CD4-positive, alpha-beta T cell treated with Interleukin-1 beta for 1 hour (primary cell): ENCODE results near the gene AFF4.

Experiments used
- DNase-seq, 2 donors: peaks; one replicate each; pipeline ENCODE4 v3.0.0-alpha.2; 2020 to 2022

The AFF4 gene

GRCh38 chr5:132850066-132850465 is 113.4 kb downstream of the AFF4 start:
- no peak for DNase-seq

DNA sequence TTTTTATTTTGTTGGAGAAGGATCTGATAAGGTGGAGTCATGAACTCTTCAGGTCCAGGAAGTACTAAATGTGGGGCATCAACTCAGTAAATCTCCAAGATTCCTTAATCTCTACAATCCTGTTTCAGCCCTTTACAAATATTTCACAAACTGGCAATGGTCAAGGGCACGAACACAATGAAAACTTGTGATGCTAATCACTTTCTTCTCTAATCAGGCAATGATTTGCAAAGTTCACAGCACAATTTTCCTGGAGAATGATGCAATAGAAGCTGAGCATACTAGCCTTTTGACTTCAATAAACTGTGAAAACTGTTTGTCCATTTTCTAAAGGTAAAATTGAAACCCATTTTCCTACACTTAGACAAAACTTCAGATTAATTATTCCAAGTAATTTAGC is 114.1 kb downstream of the AFF4 start:
- no peak for DNase-seq

- no peak for DNase-seq
Observed at GRCh38 chr5:132848270-132848669, 115.2 kb downstream of the AFF4 start.

DNA sequence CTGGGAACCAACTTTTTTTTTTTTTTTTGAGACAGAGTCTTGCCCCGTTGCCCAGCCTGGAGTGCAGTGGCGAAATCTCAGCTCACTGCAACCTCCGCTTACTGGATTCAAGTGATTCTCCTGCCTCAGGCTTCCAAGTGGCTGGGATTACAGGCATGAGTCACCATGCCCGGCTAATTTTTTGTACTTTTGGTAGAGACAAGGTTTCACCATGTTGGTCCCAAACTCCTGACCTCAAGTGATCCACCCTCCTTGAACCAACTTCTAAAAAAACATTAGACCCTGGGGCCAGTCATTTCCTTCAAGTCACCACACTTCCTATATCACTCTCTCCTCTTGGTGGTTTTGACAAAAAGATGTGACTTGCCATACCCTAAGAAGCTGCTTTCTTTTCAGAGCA is 122.1 kb downstream of the AFF4 start:
- peak in 1 of 2 donors; percentile 17 for DNase-seq

- no peak for DNase-seq
Observed at GRCh38 chr5:132840896-132841295, 122.5 kb downstream of the AFF4 start.

GRCh38 chr5:132840313-132840712 is 123.1 kb downstream of the AFF4 start:
- DNase-seq, result no peak

GRCh38 chr5:132839426-132840301 is 123.8 kb downstream of the AFF4 start:
- no peak for DNase-seq

DNA sequence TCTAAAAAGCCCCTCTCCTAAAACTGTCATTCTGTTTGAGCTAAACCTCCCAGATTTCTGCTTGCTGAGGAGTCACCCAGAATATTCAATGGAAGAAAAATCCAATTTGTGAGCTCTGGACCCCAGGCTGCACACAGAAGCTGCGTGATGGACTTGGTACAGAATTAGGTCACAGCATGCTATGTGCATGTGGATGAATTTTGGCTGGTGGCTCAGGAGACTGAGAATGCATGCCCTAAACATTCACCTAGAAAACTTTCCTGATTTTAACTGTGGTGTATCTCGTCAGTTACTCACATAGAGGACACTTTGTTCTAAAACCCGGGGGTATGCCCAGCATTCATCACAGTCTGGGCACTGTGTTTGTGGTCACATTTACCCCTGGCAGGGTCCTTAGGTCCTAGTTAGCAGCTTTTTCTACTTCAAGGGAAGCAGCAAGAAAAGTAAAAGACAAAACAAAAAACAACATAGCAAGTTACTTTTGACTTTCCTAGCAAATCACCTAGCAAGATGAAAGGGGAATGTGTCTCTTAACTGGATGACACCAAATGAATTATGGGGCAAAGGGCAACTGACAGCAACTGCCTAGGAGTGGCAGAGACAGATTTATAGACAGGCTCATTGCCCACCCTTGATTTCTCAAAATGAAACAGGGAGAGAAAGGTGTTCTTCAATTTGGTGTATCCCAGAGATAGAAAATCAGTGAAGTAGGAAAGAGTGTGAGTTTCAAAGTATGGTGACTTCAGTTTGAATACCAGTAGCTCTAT is 124.7 kb downstream of the AFF4 start:
- no peak for DNase-seq

- DNase-seq, result no peak
Observed at GRCh38 chr5:132837868-132838267, 125.6 kb downstream of the AFF4 start.

- no peak for DNase-seq
Observed at GRCh38 chr5:132836852-132837251, 126.6 kb downstream of the AFF4 start.

DNA sequence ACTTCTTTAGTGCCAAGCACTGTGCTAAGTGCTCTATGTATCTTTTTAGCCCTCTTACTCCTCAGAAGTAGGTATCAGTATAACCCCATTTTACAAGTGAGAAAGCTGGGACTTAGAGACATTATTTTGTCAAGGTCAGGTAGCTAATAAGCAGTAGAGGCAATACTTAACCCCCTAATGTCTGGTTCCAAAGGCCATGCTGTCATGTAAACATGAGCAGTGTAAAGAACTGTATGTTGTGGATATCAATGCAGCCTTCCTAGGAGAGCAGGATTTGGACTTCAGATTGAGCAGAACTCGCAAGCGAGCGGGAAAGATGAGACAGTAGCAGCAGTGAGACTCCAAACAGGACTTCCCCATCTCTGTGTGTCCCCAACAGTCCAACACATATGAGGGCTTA is 129.4 kb downstream of the AFF4 start:
- DNase-seq, result no peak

DNA sequence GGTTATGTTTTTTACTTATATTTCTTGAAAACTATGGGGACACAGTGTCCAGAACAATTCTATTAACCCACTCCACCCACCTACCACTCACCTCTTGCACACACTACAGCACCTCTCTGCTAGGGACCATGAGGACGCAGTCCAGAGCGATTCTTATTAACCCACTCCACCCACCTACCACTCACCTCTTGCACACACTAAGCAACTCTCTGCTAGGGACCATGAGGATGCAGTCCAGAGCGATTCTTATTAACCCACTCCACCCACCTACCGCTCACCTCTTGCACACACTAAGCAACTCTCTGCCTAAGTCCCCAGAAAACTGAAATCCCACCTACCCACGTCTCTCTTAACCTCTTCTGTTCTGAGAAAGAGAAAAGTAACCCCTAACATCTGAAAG is 130.8 kb downstream of the AFF4 start:
- no peak for DNase-seq

DNA sequence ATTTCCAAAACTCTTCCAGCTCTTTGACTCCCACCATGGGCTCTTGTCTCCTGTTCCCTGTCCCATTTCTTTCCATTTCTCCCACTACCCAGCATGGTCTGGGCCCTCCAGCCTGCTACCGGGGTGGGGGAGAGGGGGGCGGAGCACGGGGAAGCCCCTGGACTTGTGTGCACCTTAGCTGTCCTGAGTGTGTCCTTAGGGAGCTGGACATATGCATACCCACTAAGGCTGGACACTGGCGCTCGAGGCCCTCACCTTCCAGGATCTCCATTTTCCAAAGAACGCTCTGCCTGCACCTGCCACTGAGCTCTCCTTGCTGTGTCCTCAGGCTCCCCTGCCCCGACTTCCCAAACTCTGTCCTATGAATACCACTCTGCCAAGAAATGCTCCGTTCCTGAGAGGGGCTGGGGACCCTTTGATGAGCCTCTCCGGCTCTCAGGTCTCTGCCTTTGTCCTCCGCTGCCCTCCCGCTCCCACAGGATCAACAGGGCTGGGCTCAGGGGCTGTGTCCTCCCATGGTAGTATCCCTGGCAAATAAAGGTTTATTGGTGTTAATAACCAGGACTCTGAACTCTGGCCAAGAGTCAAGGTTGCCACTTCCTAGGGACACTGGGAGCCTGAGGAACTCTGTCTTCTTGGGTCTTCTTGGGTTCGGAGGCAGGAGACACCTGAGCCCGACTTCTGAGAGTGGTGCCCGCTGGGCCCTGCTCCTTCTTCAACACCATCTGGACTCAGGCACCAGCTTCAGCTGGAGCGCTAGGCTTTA is 132.2 kb downstream of the AFF4 start:
- DNase-seq, result no peak

DNA sequence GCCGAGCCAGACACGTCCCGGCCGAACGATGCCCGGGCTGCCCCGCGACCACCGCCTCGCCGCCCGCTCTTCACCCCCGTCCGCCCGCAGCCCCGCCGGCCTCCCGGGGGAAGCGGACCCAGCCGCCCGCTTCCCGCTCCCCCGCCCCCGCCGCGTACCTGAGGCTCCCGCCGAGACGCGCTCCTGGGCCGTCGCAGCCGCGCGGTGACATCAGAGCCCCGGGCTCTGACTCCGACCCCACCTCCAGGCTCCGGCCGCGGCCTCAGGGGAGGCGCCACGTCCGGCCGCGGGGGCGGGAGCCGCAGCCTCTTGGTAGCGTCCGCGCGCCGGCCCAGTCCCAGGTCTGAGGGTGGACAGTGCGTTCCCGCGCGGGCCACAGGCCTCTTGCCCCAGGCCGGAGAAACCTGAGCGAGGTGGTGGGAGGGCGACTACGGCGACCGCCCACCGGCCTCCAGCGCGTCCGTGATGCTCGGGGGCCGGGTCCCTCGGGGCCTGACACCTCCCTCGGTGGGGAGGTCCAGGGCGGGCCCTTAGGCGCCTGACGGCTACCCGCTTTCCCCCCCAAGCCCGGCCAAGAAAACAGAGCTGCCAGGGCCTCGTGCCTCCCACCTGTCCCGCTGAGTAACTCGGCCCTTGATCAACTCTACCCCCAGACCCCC is 132.9 kb downstream of the AFF4 start, which contains the start of gene SHROOM1:
TSS of gene SHROOM1 (minus strand) at position 212 of the 659 bp plus-strand sequence. CDS start 4,507 bp downstream, outside the sequence.
- DNase-seq, result peak in 1 of 2 donors; percentile 11

DNA sequence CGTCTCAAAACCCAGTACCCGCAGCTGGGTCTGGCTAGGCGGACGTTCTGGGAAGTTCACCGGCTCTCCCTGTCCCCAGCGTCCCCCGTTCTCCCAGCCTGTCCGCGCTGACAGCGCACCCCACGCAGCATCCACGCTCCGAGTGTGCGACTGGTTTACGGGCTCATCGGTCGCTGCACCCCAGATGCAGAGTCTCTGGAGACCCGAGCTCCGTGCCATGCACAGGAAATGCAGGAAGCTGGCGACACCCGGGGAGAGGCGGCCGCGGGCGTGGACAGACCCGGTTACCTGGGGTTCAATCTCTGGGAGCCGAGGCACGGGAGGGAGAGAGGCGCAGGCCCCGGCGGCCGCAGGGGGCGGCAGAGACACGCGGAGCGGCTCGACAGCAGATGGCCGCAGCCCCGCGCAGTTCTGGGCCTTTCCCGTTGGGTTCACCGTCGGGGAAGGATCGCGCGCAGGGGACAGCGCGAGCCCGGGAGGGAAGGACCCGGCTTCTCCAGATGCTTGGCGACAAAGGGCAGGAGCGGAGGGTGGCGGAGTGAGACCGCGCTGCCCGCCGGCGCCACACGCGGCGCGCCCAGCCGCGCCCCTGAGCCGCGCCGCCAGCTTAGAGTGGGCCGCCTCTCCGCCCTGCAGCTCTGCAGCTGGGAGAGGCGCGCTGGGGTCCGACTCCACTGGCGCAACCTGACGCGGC is 133.5 kb downstream of the AFF4 start:
- peak; percentile 69 to 70 for DNase-seq

GRCh38 chr5:132828846-132829494 is 134.5 kb downstream of the AFF4 start:
- DNase-seq, result no peak

DNA sequence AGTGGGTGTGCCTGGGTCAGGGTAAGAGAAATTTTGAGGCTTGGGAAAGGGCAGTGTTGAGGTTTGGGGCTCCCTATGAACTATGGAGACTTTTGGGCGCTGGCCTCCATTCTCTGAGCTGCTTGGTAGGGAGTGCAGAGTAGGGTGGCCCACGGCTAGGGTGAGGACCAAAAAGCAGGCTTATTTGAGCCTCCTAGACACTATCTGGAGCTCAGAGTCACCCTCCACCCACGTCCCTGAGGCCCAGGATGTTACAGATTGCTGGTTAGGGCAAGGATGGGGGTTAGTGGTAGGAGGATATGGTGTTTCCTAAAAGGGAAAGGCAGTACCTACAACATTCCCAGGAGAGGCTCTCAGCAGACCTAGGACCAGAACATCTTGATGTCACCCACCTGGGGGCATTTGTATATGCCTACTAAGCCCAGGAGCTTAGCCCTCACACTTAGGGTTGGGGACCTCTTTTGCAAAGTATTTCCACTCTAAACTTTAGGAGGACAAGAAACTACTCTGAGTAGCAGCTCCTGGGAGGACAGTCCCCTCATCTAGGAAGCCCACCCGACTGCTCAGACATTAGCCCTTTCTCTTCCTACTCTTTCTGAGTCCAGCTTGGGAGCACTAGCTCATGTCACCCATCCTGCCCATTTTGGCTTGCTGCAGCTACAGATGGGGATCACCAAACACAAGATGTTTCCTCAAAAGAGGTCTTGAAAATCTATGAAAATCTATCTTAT is 135.3 kb downstream of the AFF4 start:
- DNase-seq, result no peak

GRCh38 chr5:132826424-132827082 is 136.9 kb downstream of the AFF4 start:
- no peak for DNase-seq

DNA sequence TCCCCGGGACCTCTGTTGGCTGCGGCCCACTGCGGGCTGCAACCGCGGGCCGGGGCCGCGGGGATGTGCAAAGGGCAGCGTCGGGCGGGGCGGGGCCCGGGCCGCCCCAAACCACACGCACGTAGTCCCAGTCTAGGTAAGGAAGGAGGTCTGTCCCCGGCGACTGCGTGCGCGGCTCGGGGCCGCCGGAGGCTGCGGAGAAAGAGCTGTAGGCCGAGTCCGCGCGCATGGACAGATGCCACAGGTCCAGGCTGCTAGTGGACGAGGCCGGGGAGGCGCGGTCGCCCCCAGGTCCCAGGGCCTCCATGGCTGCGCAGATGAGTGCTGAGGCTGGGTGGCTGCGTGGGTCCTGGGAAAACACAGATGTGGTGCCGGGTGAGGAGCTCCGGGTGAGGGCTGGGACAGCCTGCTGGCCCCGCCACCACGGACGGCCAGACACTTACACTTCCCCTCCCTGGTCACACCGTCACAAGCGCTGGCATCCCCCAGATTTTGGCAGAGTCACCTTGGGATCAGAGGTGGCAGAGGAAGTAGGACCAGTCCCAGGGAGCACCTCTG is 137.5 kb downstream of the AFF4 start:
- DNase-seq, result peak in 1 of 2 donors; percentile 20
